ENCODE results near the gene ADGRB3. TPM values are rescaled to one million over a fixed set of nuclear protein-coding genes. Genes with fewer than 3 reads are reported as not detected.

Gene ADGRB3
- total RNA-seq, 4 donors from 2014 or later, result 3.9 to 9.8 (median 7.2) TPM

GRCh38 chr6:68695403-68695802, 60.3 kb downstream of the ADGRB3 start:
- H3K9me3 ChIP-seq, result no peaks in the 10 kb centered on the region
- ATAC-seq, result no peak
- H3K4me1 ChIP-seq, result no peaks in the 10 kb centered on the region
- no peak overlapping the region for H3K4me3 ChIP-seq
- WGBS, 2 donors (ENCODE audit: low coverage in 1 of 2), result 92 to 97% methylated on average over 4 of the region's 4 CpGs
- TF ChIP-seq POLR2AphosphoS5 (IDR thresholded peaks at IDR 0.05) (no peak), CTCF (IDR thresholded peaks at IDR 0.05) (no peak), POLR2A (IDR thresholded peaks at IDR 0.05) (no peak), EP300 (IDR thresholded peaks at IDR 0.05) (no peak)
- H3K36me3 ChIP-seq, result no peaks in the 10 kb centered on the region
- no peaks in the 10 kb centered on the region for H3K27me3 ChIP-seq
- H3K27ac ChIP-seq, result no peak overlapping the region

GRCh38 chr6:68695838-68696237, 60.8 kb downstream of the ADGRB3 start:
- no peaks in the 10 kb centered on the region for H3K36me3 ChIP-seq
- TF ChIP-seq EP300 (IDR thresholded peaks at IDR 0.05) (no peak), POLR2A (IDR thresholded peaks at IDR 0.05) (no peak), CTCF (IDR thresholded peaks at IDR 0.05) (no peak), POLR2AphosphoS5 (IDR thresholded peaks at IDR 0.05) (no peak)
- ATAC-seq, result no peak
- H3K9me3 ChIP-seq, result no peaks in the 10 kb centered on the region
- no peaks in the 10 kb centered on the region for H3K27me3 ChIP-seq
- WGBS, 2 donors (ENCODE audit: low coverage in 1 of 2), result 66 to 86% methylated on average over 5 to 6 of the region's 6 CpGs
- no peaks in the 10 kb centered on the region for H3K4me1 ChIP-seq
- no peak overlapping the region for H3K4me3 ChIP-seq
- H3K27ac ChIP-seq, result no peak overlapping the region

GRCh38 chr6:68697394-68697793, 62.3 kb downstream of the ADGRB3 start:
- 81 to 93% methylated on average over 1 of the region's 1 CpG for WGBS, 2 donors (ENCODE audit: low coverage in 1 of 2)
- Histone ChIP-seq H3K9me3 (no peaks in the 10 kb centered on the region), H3K4me1 (no peaks in the 10 kb centered on the region), H3K27me3 (no peaks in the 10 kb centered on the region), H3K27ac (no peak overlapping the region), H3K36me3 (no peaks in the 10 kb centered on the region), H3K4me3 (no peak overlapping the region)
- no peak for ATAC-seq
- TF ChIP-seq POLR2AphosphoS5 (IDR thresholded peaks at IDR 0.05) (no peak), EP300 (IDR thresholded peaks at IDR 0.05) (no peak), POLR2A (IDR thresholded peaks at IDR 0.05) (no peak), CTCF (IDR thresholded peaks at IDR 0.05) (no peak)

GRCh38 chr6:68701159-68701558, 66.1 kb downstream of the ADGRB3 start:
- Histone ChIP-seq H3K4me3 (no peak overlapping the region), H3K9me3 (no peaks in the 10 kb centered on the region), H3K36me3 (no peaks in the 10 kb centered on the region), H3K27me3 (no peaks in the 10 kb centered on the region), H3K27ac (no peak overlapping the region), H3K4me1 (no peaks in the 10 kb centered on the region)
- TF ChIP-seq POLR2A (IDR thresholded peaks at IDR 0.05) (no peak), EP300 (IDR thresholded peaks at IDR 0.05) (no peak), POLR2AphosphoS5 (IDR thresholded peaks at IDR 0.05) (no peak), CTCF (IDR thresholded peaks at IDR 0.05) (no peak)
- ATAC-seq, result no peak
- WGBS, 2 donors (ENCODE audit: low coverage in 1 of 2), result 87 to 90% methylated on average over 3 to 4 of the region's 4 CpGs

GRCh38 chr6:68704485-68704884, 69.4 kb downstream of the ADGRB3 start:
- H3K9me3 ChIP-seq, result no peaks in the 10 kb centered on the region
- no peak overlapping the region for H3K4me3 ChIP-seq
- no peaks in the 10 kb centered on the region for H3K36me3 ChIP-seq
- TF ChIP-seq POLR2A (IDR thresholded peaks at IDR 0.05) (no peak), POLR2AphosphoS5 (IDR thresholded peaks at IDR 0.05) (no peak), EP300 (IDR thresholded peaks at IDR 0.05) (no peak), CTCF (IDR thresholded peaks at IDR 0.05) (no peak)
- no peak overlapping the region for H3K27ac ChIP-seq
- no peaks in the 10 kb centered on the region for H3K4me1 ChIP-seq
- H3K27me3 ChIP-seq, result no peaks in the 10 kb centered on the region
- no peak for ATAC-seq
